CD14-positive monocyte (primary cell): Measurements from ENCODE around the gene ESCO1. TPM values are rescaled to one million over a fixed set of nuclear protein-coding genes. Genes with fewer than 3 reads are reported as not detected.
A peak's percentile ranks its signal among the peaks of the same experiment; 100 is the strongest.

Experiments
- DNase-seq, 3 donors: peaks; one replicate each; pipeline ENCODE4 v3.0.0-alpha.2; 2011 to 2022
- H2AFZ ChIP-seq: 2 replicates; pipeline ENCODE4 v1.6.0; 2012; ENCODE audit warnings: mild to moderate bottlenecking, low read depth, low read length, inconsistent platforms; ENCODE audit not compliant: insufficient read depth, poor library complexity, severe bottlenecking
- H3K27ac ChIP-seq, 2 donors: 1 replicate in 1 of 2; 2 replicates in 1 of 2; pipeline ENCODE4 v1.5.1; 2012 to 2013; ENCODE audit warnings: low read length in 2 of 2, control low read depth in 1 of 2, inconsistent platforms in 1 of 2, low read depth in 1 of 2, mild to moderate bottlenecking in 1 of 2
- H3K27me3 ChIP-seq, 2 donors: one replicate each; pipeline versions ENCODE4 v1.6.0 to v1.6.1; 2011 to 2013; ENCODE audit warnings: low read length in 2 of 2; ENCODE audit not compliant: control insufficient read depth in 2 of 2, insufficient read depth in 2 of 2
- H3K36me3 ChIP-seq, 2 donors: replicated peaks in 1 of 2; 1 replicate in 1 of 2; 2 replicates in 1 of 2; pipeline versions ENCODE4 v1.5.1 to v1.6.1; 2012 to 2013; ENCODE audit warnings: low read length in 2 of 2, control low read depth in 1 of 2, inconsistent platforms in 1 of 2, mild to moderate bottlenecking in 1 of 2; ENCODE audit not compliant: insufficient read depth in 2 of 2, control insufficient read depth in 1 of 2
- H3K4me1 ChIP-seq, 2 donors: 1 replicate in 1 of 2; 2 replicates in 1 of 2; pipeline versions ENCODE4 v1.5.1 to v1.6.1; 2012 to 2013; ENCODE audit warnings: low read length in 2 of 2, control low read depth in 1 of 2, inconsistent platforms in 1 of 2, mild to moderate bottlenecking in 1 of 2, moderate library complexity in 1 of 2; ENCODE audit not compliant: insufficient read depth in 2 of 2, control insufficient read depth in 1 of 2
- H3K4me2 ChIP-seq: replicated peaks from 2 replicates; pipeline ENCODE3; 2012; ENCODE audit warnings: low read length, moderate library complexity, mild to moderate bottlenecking; ENCODE audit not compliant: poor library complexity, severe bottlenecking; ENCODE audit errors: extremely low read depth
- H3K4me3 ChIP-seq, 3 experiments: fragments of 200-600 bp in 1 of 3; sonication (generic) in 1 of 3; replicated peaks in 1 of 3; 1 replicate in 2 of 3; 2 replicates in 1 of 3; pipeline ENCODE4 v1.5.1; 2011 to 2013; ENCODE audit warnings: low read length in 3 of 3, mild to moderate bottlenecking in 3 of 3, control low read depth in 2 of 3, low read depth in 2 of 3, inconsistent platforms in 1 of 3, moderate library complexity in 1 of 3
- H3K79me2 ChIP-seq: 2 replicates; pipeline ENCODE4 v1.6.0; 2012; ENCODE audit warnings: mild to moderate bottlenecking, control low read depth, inconsistent platforms, low read length, moderate library complexity; ENCODE audit not compliant: insufficient read depth
- H3K9ac ChIP-seq: 2 replicates; pipeline ENCODE4 v1.6.0; 2017; ENCODE audit warnings: low read length, mild to moderate bottlenecking; ENCODE audit not compliant: insufficient read depth, poor library complexity, severe bottlenecking
- H3K9me3 ChIP-seq, 2 donors: replicated peaks in 1 of 2; 1 replicate in 1 of 2; 2 replicates in 1 of 2; pipeline versions ENCODE4 v1.5.1 to v1.6.1; 2012 to 2013; ENCODE audit warnings: low read length in 2 of 2, control low read depth in 1 of 2; ENCODE audit not compliant: control insufficient read depth in 1 of 2, insufficient read depth in 1 of 2
- H4K20me1 ChIP-seq: 2 replicates; pipeline ENCODE4 v1.6.0; 2012; ENCODE audit warnings: mild to moderate bottlenecking, low read length, control low read depth, moderate library complexity; ENCODE audit not compliant: insufficient read depth
- H3K27ac Mint-ChIP-seq, 7 donors: one replicate each; pipeline ENCODE4 v1.8.0; 2020; ENCODE audit warnings: mild to moderate bottlenecking in 7 of 7, mixed read lengths in 7 of 7, moderate library complexity in 6 of 7, inconsistent platforms in 2 of 7
- H3K27me3 Mint-ChIP-seq, 3 donors: one replicate each; pipeline ENCODE4 v1.8.0; 2021 to 2022; ENCODE audit warnings: low read depth in 3 of 3, mild to moderate bottlenecking in 3 of 3, mixed read lengths in 3 of 3, moderate library complexity in 3 of 3, inconsistent platforms in 1 of 3
- H3K36me3 Mint-ChIP-seq, 2 donors: one replicate each; pipeline ENCODE4 v1.8.0; 2020; ENCODE audit warnings: mixed read lengths in 2 of 2, inconsistent platforms in 1 of 2, mild to moderate bottlenecking in 1 of 2
- H3K4me1 Mint-ChIP-seq: one replicate; pipeline ENCODE4 v1.8.0; 2020; ENCODE audit warnings: mild to moderate bottlenecking, mixed read lengths
- H3K4me3 Mint-ChIP-seq, 2 donors: one replicate each; pipeline ENCODE4 v1.8.0; 2020; ENCODE audit warnings: mild to moderate bottlenecking in 2 of 2, mixed read lengths in 2 of 2, moderate library complexity in 1 of 2
- H3K9me3 Mint-ChIP-seq, 7 donors: one replicate each; pipeline ENCODE4 v1.8.0; 2020 to 2022; ENCODE audit warnings: mixed read lengths in 7 of 7, mild to moderate bottlenecking in 6 of 7, moderate library complexity in 6 of 7, inconsistent platforms in 2 of 7
- CTCF ChIP-seq: fragments of 200-600 bp; IDR thresholded peaks from one replicate; pipeline ENCODE4 v1.8.0; 2022; ENCODE audit warnings: antibody characterized with exemption, mild to moderate bottlenecking
- WGBS: methylation state at CpG from one replicate; pipeline ENCODE4 v1.1.5; 2013; ENCODE audit warnings: missing lambda C conversion rate; ENCODE audit not compliant: insufficient coverage; 5-methylcytosine and 5-hydroxymethylcytosine counted together
- intact Hi-C, 2 donors: fragments of 100-400 bp; cut with micrococcal nuclease; formaldehyde crosslinking; loops; one replicate each; pipeline versions ENCODE4 v1.15.0 to v1.15.1; 2023
- polyA plus RNA-seq, 3 donors: library from polyadenylated mRNA; depleted of rRNA in 1 of 3; unstranded in 2 of 3; stranded (reverse) in 1 of 3; fragments of 300-500 nt in 2 of 3; fragments of >200 nt in 1 of 3; fragmentation: Illumina TruSeq in 2 of 3; gene quantifications; 1 replicate in 2 of 3; 2 replicates in 1 of 3; pipeline ENCODE4 v1.2.3, GENCODE V29; 2012 to 2021

ESCO1 gene
- polyA plus RNA-seq, 3 donors, result 1.3 to 6.1 (median 2.5) TPM

- no peaks in the 10 kb centered on the region for H3K9me3 Mint-ChIP-seq
- WGBS, result no CpG with 5 or more reads among the region's 3 CpGs
- peaks cover 48 to 83% of the 10 kb centered on the region in 2 donors for H3K36me3 ChIP-seq
- H3K4me3 ChIP-seq, result no peak overlapping the region
- no peak overlapping the region for H3K4me2 ChIP-seq
- TF ChIP-seq CTCF, result no peak
- no peaks in the 10 kb centered on the region for H3K79me2 ChIP-seq
- H3K27ac Mint-ChIP-seq, result no peak overlapping the region
- no peak overlapping the region for H3K27ac ChIP-seq
- intact Hi-C loops, result no loop called here
- peaks cover 57 to 63% of the 10 kb centered on the region in 2 donors for H3K36me3 Mint-ChIP-seq
- no peaks in the 10 kb centered on the region for H3K27me3 ChIP-seq
- no peaks in the 10 kb centered on the region for H3K4me1 Mint-ChIP-seq
- DNase-seq, result no peak
- no peak overlapping the region for H3K9ac ChIP-seq
- no peaks in the 10 kb centered on the region for H4K20me1 ChIP-seq
- H3K4me1 ChIP-seq, result no peaks in the 10 kb centered on the region
- no peak overlapping the region for H3K4me3 Mint-ChIP-seq
- no peak overlapping the region for H2AFZ ChIP-seq
- no peaks in the 10 kb centered on the region for H3K9me3 ChIP-seq
- no peaks in the 10 kb centered on the region for H3K27me3 Mint-ChIP-seq
These were observed 62.3 kb downstream of the ESCO1 start for GRCh38 chr18:21538230-21538629.

DNA sequence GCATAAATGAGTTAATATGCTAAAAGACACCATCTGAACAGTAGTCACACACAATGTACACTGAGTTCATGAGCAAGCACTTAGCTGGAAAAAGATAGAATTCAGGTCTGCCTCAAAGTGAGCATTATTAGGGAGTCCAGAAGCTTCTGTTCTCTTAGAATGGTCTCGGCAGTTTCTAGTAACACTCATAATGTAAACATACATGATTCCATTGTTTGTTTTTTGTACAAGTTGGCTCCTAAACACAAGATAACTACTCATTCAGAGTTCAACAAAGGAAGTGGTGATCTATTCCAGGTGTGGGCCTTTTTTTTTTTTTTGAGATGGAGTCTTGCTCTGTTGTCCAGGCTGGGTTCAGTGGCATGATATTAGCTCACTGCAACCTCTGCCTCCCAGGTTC lies 66.2 kb downstream of the ESCO1 start:
- no peak overlapping the region for H3K4me3 Mint-ChIP-seq
- no CpG with 5 or more reads among the region's 1 CpG for WGBS
- H3K27me3 Mint-ChIP-seq, result no peaks in the 10 kb centered on the region
- Histone ChIP-seq H3K27me3 (no peaks in the 10 kb centered on the region), H3K4me3 (no peak overlapping the region), H3K4me2 (no peak overlapping the region), H4K20me1 (no peaks in the 10 kb centered on the region), H3K9ac (no peak overlapping the region), H3K36me3 (peaks cover 74 to 95% of the 10 kb centered on the region in 2 donors), H3K4me1 (no peaks in the 10 kb centered on the region), H3K27ac (no peak overlapping the region), H3K9me3 (no peaks in the 10 kb centered on the region), H3K79me2 (no peaks in the 10 kb centered on the region), H2AFZ (no peak overlapping the region)
- peak overlapping the region in 1 of 7 donors; percentile 25 for H3K27ac Mint-ChIP-seq
- no peaks in the 10 kb centered on the region for H3K4me1 Mint-ChIP-seq
- DNase-seq, result no peak
- no peak for TF ChIP-seq CTCF
- intact Hi-C loops, result no loop called here
- H3K9me3 Mint-ChIP-seq, result no peaks in the 10 kb centered on the region
- peaks cover 64 to 73% of the 10 kb centered on the region in 2 donors for H3K36me3 Mint-ChIP-seq
